HG02973 (cell line): ENCODE data around the gene AP2A1.

Experiments used
- ATAC-seq: cut with Tn5 transposase; IDR thresholded peaks from one replicate; pipeline ENCODE4 v1.9.1; 2021; ENCODE audit warnings: moderate library complexity; ENCODE audit not compliant: unreplicated experiment

AP2A1 gene

GRCh38 chr19:49836176-49837008 is 69.6 kb downstream of the AP2A1 start:
- ATAC-seq = no peak

DNA sequence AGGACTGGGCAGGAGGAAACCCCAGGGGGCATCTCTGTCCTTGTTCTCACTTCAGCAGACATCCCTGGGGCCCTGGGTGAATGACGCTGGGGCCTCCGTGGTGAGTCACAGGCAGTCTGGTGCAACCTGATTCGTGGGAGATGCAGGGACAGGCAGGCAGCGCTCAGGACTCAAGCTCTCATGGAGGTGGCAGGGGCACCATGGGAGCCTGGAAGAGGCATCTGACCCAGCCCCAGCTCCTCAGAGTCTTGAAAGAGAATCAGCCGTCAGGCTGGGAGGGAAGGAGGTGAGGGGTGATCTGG is 70.2 kb downstream of the AP2A1 start:
- ATAC-seq = no peak

GRCh38 chr19:49837425-49837824 is 70.6 kb downstream of the AP2A1 start:
- no peak for ATAC-seq

DNA sequence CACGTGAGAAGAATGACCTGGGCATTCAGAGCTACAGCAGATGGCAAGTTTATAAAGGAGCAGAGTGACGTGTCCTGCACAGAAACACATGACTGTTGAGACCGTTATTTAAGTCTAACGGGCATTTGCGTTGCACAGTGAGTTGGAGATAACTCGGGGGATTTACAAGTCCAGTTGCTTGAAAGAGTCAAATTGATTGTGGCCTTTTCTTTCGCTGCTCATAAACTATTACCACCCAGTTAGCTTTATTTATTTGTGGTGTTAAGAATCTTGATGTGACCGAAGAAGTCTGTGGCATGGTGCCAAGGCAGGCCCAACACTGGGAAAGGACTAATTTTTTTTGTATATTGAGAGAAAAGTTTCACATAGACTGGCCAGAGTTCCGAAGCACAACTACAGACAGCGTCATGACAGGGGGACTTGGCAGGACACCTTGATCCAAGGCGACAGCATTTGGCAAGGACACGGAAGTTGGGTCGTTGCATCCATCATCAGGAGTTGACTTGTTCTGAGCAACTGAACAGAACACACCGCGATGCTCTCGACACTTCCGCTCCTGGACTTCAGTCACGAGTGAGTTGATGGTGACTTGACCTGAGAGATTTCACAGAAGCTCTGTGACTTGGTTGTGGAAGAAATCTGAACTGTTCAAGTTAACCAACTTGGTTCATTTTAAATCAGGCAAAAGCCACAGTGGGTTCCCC is 72.2 kb downstream of the AP2A1 start:
- no peak for ATAC-seq

DNA sequence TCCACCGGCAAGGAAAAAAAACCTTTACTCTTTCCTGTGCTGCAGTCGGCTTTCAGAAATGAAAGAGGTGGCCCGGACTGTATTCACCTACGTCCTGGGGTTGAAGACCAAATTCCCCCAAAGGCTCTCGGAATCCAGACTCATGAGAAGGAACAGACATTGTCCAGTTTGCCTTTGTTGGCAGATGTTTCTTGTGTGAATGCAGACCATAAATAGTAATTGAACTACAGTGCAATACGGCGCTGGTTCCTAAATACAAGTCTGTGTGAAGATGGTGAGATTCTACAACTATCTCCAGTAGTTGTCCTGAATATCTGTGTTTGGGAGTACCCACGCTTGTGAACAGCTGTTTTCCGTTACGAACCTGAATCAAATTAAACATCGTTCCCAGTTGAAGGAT is 72.9 kb downstream of the AP2A1 start:
- no peak for ATAC-seq

- no peak for ATAC-seq
Observed at GRCh38 chr19:49840321-49840720, 73.5 kb downstream of the AP2A1 start.

DNA sequence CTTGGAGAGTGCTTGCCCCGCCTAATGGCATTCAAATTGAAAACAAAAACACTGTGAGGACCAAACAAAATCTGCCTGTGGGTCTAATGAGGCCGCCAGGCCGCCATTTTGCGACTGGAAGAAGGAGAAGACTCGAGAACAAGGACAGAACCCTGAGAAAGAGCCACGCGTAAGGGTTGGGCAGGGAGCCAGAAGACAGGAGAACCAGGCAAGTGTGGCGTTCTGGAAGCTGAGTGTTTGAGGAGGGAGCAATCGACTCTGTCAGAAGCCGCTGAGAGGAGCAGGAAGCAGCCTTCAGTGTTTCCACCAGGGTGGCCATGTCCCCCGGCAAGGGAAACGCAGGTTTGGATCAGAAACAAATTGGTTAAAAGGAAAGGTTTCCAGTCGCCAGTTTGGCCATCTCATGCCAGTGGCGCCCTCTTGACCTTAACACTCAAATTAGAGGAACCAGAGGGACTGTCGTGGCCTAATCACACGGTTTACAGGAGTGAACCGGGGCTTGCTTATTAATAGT is 74.0 kb downstream of the AP2A1 start:
- ATAC-seq = no peak

- no peak for ATAC-seq
Observed at GRCh38 chr19:49843265-49843664, 76.5 kb downstream of the AP2A1 start.

DNA sequence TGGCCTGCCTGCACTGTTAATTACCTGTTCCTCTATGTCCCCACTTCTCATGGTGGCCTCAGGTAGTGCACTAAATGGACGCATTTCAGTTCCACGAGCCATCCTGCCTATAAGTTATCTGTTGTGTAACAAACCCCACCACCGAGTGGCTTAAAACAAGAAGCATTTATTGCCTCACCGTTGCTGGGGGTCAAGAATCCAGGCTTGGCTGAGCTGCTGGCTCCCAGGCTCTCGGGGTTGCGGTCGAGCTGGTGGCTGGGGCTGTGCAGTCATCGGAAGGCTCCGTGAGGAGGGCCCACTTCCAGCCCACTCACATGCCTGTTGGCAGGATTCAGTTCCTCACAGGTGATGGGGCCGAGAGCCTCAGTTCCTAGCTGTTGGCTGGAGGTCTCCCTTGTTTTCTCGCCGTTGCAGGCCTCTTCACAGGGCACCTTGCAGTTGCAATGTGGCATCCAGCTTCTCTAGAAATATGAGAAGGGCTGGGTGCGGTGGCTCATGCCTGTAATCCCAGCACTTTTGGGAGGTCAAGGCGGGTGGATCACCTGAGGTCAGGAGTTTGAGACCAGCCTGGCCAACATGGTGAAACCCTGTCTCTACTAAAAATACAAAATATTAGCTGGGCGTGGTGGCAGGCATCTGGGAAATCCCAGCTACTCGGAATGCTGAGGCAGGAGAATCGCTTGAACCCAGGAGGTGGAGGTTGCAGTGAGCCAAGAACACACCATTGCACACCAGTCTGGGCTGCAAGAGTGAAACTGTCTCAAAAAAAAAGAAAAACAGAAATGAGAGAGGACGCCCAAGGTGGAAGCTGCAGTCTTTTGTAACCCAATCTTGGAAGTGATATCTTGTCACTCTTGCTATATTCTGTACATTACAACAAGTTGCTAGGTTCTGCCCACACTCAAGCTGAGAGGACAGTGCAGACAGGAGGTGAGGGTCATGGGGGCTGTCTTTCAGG is 77.6 kb downstream of the AP2A1 start:
- no peak for ATAC-seq

DNA sequence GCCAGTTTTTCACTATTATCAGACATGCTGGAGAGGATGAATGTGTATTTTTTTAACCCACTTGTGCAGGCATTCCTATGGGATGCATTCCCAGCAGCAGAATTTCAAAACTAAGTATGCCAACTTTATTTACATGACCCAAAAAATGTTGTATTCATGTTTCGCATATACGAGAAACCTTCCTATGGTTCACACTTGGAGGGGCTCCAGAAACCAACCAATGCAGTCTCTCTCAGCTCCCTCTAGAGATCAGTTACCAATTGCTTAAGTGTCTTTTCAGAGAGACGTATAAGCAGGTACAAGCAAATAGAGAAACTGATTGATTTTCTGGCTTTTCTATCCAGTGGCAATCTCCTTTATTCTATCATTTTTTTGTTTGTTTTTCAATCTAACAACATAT is 78.6 kb downstream of the AP2A1 start:
- no peak for ATAC-seq

- no peak for ATAC-seq
Observed at GRCh38 chr19:49846408-49846807, 79.6 kb downstream of the AP2A1 start.

DNA sequence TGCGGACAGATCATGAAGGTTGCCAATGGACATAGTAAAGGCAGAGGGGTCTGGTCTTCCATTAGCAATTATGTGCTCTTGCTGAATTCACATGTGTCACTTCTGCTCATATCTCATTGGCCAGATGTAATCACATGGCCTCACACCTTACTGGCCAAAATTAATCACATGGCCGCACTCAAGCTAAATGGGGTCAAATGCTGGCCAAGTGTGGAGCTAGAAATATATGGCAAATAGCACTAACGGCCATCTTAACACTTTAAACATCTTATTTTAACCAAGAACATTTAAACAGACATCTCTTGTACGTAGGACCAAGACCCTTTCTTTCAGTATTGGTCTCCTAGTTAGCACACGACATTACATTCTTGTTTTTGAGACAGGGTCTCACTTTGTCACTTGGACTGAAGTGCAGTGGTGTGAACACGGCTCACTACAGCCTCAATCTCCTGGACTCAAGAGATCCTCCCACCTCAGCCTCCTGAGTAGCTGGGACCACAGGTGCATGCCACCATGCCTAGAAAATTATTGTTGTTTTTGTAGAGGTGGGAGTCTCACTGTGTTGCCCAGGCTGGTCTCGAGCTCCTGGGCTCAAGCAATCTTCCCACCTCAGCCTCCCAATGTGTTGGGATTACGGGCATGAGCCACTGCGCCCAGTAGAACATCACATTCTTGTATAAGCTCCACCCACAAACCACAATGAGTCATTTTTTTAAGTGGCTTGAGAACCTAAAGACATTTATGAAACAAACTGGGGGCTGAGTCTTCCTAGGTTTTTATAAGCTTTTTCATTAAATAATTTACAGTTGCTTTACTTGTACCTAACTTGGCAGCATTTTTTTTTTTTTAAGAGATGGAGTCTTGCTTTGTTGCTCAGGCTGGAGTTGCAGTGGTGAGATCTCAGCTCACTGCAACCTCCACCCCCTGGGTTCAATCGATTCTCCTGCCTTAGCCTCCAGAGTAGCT is 81.2 kb downstream of the AP2A1 start:
- ATAC-seq = no peak

DNA sequence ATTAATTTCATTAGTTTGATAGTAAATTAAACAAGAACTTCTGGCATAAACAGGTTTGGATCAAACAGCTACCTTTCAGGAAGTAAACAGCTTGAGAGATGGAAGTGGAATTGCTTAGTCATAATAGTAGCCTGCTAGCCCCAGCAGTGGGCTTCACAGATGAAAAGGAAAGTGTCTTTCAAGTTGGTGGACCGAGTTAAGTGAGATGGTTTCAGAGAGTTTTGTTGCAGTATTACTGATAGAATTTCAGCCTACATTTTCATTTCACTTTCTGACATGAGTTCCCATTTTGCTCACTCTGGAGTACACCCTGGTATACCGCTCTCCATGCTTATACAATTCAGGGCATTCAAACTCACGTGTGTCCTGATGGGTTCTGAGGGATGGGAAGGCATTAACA is 82.1 kb downstream of the AP2A1 start:
- ATAC-seq = no peak

- ATAC-seq = no peak
Observed at GRCh38 chr19:49849433-49850220, 82.8 kb downstream of the AP2A1 start.

- ATAC-seq = no peak
Observed at GRCh38 chr19:49850221-49850486, 83.4 kb downstream of the AP2A1 start.

- ATAC-seq = peak; percentile 63
Observed at GRCh38 chr19:49850487-49851342, 83.9 kb downstream of the AP2A1 start, which contains the start of gene PTOV1. PTOV1 (plus strand) TSS chr19:49851159.

DNA sequence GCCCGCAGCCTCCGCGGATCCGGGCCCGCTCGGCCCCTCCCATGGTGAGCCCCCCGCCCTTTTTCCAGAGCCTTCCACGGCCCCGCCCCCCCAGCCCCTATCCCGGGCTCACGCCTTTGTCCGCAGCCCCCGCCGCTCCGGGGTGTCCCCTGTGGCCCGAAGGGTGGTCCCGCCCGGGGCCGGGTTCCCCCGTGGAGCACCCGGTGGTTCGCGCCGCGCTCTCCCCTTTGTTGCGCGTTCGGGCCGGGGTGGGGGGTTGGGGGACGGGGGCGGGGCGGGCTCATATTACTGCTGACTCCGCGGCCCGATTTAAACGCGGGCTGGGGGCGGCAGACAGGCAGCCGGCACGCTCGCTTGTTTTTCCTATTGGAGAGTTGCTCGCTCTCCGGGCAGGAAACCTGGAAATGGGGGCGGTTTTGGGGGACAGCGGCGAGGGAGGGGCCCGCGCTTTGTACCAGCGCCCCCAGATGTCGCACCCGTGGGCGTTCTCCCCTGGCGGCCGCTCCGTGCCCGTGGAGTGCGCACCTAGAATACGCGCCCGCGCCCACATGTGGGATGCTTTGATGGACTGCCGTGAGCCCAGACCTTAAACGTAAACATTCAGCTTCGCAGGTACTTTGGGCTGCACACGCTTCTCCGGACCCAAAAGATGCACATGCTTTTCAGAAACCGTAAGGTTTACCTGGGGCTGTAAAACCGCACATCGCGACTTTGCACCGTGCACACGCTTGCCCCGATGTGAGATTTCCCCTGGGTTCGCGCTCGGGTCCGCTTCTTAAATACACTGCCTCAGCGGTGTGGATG is 84.9 kb downstream of the AP2A1 start:
- ATAC-seq = peak; percentile 13

- ATAC-seq = no peak
Observed at GRCh38 chr19:49852631-49853126, 85.9 kb downstream of the AP2A1 start.
